HS-27A (cell line): Measurements from ENCODE around the gene TTI1.
"Not testable (repeated sequence)": the region's sequence is repeated elsewhere in the genome, so short reads cannot be mapped to it uniquely, and the experiment has no call there.

ENCODE experiments used
- DNase-seq: peaks from one replicate; pipeline ENCODE4 v3.0.0-alpha.2; 2012; ENCODE audit warnings: low read depth, missing footprints

The TTI1 gene

GRCh38 chr20:38009416-38009815 lies 23.8 kb downstream of the TTI1 start:
- DNase-seq: not testable (repeated sequence)

GRCh38 chr20:38008233-38008944 lies 24.9 kb downstream of the TTI1 start:
- DNase-seq: no peak

DNA sequence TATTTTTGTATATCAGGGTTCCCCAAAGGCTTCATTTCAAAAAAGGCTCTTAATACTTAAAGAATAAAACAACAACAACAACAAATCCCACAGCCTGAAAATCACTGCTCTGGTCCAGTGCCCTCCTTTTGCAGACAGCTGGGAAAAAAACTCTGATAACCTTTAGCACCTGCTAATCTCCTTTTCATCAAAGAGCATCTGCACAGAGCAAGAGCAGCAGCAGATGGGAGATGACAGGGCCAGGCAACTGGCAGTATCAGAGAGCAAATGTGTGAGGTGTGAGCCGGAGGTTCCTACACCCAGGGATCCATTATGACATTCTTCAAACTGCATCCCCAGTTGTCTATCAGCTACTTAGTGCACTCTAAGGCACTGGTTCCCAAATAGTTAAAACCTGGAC lies 25.7 kb downstream of the TTI1 start:
- no peak for DNase-seq

- DNase-seq: no peak
Measured at GRCh38 chr20:38005903-38006302, 27.4 kb downstream of the TTI1 start.

DNA sequence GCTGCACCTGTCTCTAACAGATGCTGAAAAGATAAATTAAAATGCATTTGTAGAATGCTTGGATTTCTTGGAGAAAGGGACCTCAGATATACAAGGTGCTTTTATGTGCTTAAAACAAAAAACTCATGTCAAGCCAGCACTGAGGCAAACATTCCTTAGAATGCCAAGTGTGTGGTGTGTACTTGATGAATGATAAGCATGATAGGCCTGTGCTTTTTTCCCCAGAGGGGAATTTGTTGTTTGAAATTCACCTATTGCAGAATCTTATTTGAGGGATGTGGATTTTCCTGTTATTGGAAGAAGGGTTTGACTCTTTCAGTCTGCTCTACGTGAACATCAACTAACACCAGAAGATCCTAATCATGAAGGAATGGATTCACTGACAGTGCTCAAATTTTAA lies 28.8 kb downstream of the TTI1 start:
- no peak for DNase-seq

DNA sequence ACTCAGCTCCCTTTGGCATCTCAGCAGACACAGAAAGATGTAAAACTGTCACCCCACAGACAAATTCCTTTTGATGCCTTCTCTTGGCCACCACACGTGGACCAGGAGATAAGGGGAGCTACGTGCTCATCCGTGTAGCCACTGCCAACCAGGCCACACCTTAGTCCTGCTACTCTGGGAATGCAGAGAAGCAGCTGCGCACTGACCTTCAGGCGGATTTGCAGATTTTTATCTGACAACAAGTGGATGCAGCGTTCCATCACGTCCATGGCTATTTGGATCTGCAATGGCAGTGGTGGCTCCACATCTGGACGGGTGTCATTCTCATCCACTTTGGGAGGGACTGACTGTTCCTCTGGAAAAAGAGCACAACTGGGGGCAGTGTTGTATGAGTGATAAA lies 30.8 kb downstream of the TTI1 start:
- no peak for DNase-seq

- DNase-seq: no peak
Measured at GRCh38 chr20:38001981-38002380, 31.3 kb downstream of the TTI1 start.

GRCh38 chr20:38001173-38001875 lies 31.9 kb downstream of the TTI1 start:
- peak; percentile 33 for DNase-seq

DNA sequence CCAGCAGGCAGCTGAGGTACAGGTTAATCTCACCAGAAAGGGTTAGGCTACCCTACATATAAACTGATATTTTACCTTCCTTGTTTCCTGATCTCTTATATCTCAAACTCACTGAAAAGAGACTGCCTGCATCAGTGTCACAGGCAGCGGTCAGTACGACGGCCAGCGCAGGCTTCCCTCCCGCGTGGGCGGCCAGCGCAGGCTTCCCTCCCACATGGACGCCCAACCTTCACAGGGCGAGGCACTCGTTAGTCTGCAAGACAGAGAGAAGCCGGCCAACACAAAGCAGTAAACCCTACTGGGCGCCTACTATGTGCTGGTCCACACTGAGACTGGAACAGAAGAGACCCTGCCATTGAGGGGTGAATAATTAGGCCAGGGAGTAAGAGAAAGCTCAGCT lies 33.0 kb downstream of the TTI1 start:
- no peak for DNase-seq

GRCh38 chr20:37999526-38000263 lies 33.6 kb downstream of the TTI1 start:
- DNase-seq: no peak

- DNase-seq: no peak
Measured at GRCh38 chr20:37997516-37997915, 35.7 kb downstream of the TTI1 start.

DNA sequence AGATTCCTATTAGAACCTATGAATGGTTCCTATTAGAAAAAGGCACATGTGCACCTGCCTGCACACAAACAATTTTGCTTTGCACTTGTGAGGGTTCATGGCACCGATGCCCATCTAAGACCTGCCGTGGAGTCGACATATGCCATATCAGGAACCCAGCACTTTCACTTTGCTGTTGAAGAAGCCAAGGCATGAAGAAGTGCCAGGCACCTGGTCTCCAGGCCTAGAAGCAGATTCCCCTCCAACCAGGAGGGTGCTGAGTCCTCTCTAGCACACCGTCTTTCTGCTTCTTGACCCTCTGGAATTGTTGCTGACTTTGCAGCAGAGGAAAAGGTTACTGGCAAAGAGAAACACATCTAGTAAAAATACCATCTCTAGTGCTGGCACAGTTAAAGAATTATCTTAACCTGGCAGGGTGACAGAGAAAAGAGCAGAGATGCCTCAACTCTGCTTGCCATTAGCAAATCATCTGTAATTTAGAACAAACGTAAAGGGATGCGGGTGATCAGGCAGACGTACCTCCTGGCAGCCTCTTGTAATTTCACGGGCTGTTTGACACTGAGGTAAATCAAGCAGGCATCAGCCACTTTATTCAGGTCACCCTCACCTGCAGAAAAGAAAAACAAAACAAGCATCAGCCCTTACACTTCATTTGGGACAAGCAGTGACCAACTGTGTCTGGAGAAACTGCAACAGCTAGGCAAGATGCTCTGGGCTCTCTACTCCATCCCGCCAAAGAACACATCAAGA lies 37.2 kb downstream of the TTI1 start:
- DNase-seq: no peak

GRCh38 chr20:37994512-37994911 lies 38.7 kb downstream of the TTI1 start:
- no peak for DNase-seq

- DNase-seq: no peak
Measured at GRCh38 chr20:37992802-37993409, 40.4 kb downstream of the TTI1 start.

DNA sequence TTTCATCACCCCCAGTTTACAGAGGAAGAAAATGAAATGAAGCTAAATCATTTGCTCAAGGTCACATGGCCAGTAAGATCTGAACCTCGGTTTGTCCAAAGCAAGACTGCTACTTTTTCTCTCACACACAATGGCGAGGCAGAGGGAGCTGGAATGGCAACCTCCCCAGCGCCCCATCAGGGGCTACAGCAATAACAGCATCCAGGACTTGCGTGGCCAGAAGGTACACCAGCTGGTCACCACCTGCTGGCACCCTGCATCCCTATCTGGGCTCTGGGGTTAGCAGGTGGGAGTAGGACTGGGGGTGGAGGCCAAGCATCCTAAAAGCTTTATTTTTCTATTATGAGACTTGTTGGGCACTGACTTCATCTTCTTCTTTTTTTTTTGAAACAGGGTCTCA lies 41.3 kb downstream of the TTI1 start:
- DNase-seq: no peak

- no peak for DNase-seq
Measured at GRCh38 chr20:37991157-37991866, 41.9 kb downstream of the TTI1 start.

- DNase-seq: no peak
Measured at GRCh38 chr20:37990571-37991151, 42.6 kb downstream of the TTI1 start.

DNA sequence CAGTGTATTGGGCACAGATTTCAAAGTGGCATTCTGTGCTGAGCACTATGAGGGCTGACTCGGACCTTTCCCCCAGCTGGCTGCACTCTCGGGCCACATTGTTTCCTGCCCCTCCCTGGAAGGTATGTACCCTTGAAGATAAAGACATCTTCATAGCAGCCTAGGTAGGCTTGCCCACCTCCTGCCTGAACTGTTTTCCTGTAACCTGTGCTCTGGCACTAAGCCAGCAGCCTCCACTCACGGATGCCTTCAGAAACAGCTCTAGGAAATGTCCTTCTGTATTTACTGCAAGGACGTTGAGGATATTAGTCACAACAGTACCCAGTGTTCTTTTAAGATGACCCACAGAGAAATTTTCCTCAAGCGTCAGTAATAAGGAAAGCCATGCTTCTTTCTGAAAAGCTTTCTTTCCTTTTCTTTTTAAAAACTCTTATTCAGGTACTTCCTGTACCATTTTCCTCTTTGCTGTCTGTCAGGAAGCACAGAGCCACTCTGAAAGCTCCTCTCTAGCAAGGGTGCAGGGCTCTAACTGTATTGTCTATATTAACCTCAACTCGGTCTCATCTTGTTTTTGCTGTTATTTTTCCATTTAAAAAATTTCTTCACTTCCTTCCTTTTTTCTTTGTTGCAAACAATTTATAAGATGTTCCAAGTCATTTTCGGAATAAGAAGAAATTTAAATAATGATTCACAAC lies 43.5 kb downstream of the TTI1 start:
- no peak for DNase-seq

- DNase-seq: no peak
Measured at GRCh38 chr20:37988306-37988954, 44.8 kb downstream of the TTI1 start.
